Neuron (in vitro differentiated cells): ENCODE results near the gene EVC.

Source experiments
- H2AFZ ChIP-seq: one replicate; pipeline ENCODE4 v1.6.1; 2013; ENCODE audit warnings: low read depth, mild to moderate bottlenecking, inconsistent platforms, low read length, moderate library complexity
- H3K27me3 ChIP-seq: one replicate; pipeline ENCODE4 v1.6.1; 2013; ENCODE audit warnings: low read length; ENCODE audit not compliant: insufficient read depth
- H3K36me3 ChIP-seq: one replicate; pipeline ENCODE4 v1.6.1; 2013; ENCODE audit warnings: low read length; ENCODE audit not compliant: insufficient read depth
- H3K4me1 ChIP-seq: one replicate; pipeline ENCODE4 v1.6.1; 2013; ENCODE audit warnings: low read length; ENCODE audit not compliant: insufficient read depth
- H3K4me3 ChIP-seq: 2 replicates; pipeline ENCODE4 v1.5.1; 2013; ENCODE audit warnings: mild to moderate bottlenecking, low read length, moderate library complexity
- H3K9me3 ChIP-seq: one replicate; pipeline ENCODE4 v1.6.1; 2013; ENCODE audit warnings: low read length

The EVC gene

GRCh38 chr4:5749568-5749967, 38.6 kb downstream of the EVC start:
- no peak overlapping the region for H3K4me3 ChIP-seq
- H3K9me3 ChIP-seq = no peaks in the 10 kb centered on the region
- H3K27me3 ChIP-seq = no peaks in the 10 kb centered on the region
- H3K4me1 ChIP-seq = no peaks in the 10 kb centered on the region
- H2AFZ ChIP-seq = no peak overlapping the region
- peaks cover 3% of the 10 kb centered on the region for H3K36me3 ChIP-seq

DNA sequence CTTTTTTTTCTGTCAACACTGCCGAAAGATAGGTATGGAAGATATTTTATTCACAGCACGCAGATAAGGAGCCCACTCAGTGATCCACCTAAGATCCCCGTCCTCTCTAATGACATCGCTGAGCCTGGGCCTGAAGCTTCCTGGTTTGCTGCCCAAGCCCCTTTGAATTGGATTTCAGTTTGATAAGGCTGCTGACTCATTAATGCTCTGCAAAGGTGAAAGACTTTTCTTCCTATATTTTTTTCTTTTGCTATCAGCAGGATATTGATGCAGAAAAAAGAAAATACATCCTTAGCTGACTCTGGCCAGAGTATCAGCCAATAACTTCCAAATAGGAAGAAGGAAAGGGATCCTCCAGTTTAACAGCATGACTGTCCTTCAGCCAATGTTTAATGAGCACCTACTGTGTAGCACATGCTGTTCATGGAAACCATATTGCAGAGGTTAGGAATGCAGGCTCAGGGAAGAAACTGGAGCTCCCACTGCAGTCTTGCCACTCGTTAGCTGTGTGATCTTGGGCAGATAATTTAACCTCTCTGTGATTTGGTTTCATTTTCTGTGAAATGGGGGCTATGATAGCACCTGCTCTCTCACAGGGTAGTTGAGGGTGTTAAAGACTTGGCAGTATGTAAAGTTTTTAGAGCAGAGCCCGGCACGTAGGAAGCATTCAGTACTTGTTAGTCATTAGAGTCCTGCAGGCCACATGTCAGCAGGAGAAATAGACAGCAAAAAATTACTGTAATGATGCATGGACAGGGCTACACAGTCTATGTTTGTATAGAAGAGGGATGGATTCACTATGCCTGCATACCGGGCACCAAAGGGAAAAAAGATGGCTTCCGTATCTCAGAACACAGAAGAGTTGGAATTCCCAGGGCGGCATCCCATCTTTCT, 39.3 kb downstream of the EVC start:
- Histone ChIP-seq H3K27me3 (no peaks in the 10 kb centered on the region), H3K4me1 (no peaks in the 10 kb centered on the region), H3K36me3 (peaks cover 6% of the 10 kb centered on the region), H2AFZ (no peak overlapping the region), H3K4me3 (no peak overlapping the region), H3K9me3 (no peaks in the 10 kb centered on the region)

GRCh38 chr4:5750946-5751665, 40.1 kb downstream of the EVC start:
- no peak overlapping the region for H2AFZ ChIP-seq
- no peaks in the 10 kb centered on the region for H3K9me3 ChIP-seq
- peaks cover 9% of the 10 kb centered on the region for H3K36me3 ChIP-seq
- H3K4me3 ChIP-seq = no peak overlapping the region
- no peaks in the 10 kb centered on the region for H3K4me1 ChIP-seq
- no peaks in the 10 kb centered on the region for H3K27me3 ChIP-seq

GRCh38 chr4:5751666-5752375, 40.8 kb downstream of the EVC start:
- Histone ChIP-seq H3K27me3 (no peaks in the 10 kb centered on the region), H3K36me3 (peaks cover 15% of the 10 kb centered on the region)

GRCh38 chr4:5752376-5753184, 41.6 kb downstream of the EVC start:
- Histone ChIP-seq H3K9me3 (no peaks in the 10 kb centered on the region), H2AFZ (no peak overlapping the region), H3K27me3 (no peaks in the 10 kb centered on the region), H3K36me3 (peaks cover 15% of the 10 kb centered on the region), H3K4me3 (no peak overlapping the region), H3K4me1 (no peaks in the 10 kb centered on the region)

More at GRCh38 chr4:5751666-5752375, 40.8 kb downstream of the EVC start:
- Histone ChIP-seq H3K4me3 (no peak overlapping the region), H3K4me1 (no peaks in the 10 kb centered on the region), H3K9me3 (no peaks in the 10 kb centered on the region), H2AFZ (no peak overlapping the region)

GRCh38 chr4:5753366-5753765, 42.4 kb downstream of the EVC start:
- peaks cover 15% of the 10 kb centered on the region for H3K36me3 ChIP-seq
- H2AFZ ChIP-seq = no peak overlapping the region
- no peaks in the 10 kb centered on the region for H3K27me3 ChIP-seq
- no peaks in the 10 kb centered on the region for H3K4me1 ChIP-seq
- no peaks in the 10 kb centered on the region for H3K9me3 ChIP-seq
- no peak overlapping the region for H3K4me3 ChIP-seq

DNA sequence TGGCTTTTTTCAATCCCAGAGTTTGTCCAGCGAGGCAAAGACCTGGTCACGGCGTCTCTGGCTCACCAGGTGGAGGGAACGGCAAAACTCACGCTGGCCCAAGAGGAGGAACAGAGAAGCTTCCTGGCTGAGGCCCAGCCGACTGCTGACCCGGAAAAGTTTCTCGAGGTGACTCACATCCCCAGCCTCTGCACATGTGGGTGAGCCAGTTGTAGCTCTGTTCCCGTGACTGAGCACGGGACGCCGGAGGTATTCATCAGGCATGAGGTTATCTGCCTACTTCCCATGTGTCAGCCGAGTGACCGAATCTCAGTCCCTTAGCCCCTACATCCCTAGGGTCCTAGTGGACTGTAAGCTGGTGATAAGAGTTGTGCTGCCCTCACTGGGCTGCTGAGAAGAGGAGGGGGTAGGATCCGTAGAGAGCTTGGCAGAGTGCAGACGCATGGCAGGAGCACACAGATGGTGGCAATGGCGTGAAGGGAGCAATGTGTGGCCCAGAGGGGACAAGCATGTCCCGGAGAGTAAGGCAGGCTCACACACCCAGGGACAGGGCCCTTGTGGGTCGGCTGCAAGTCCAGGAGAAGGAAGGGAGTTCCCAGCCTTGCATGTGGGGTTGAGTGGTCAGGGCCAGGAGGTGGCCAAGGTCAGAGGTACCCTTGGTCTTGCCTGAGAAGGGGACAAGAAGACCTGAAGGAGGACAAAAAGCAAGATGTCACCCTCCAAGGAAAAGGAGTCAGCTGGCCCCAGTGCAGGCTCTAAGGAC, 42.9 kb downstream of the EVC start:
- Histone ChIP-seq H3K27me3 (no peaks in the 10 kb centered on the region), H3K36me3 (peaks cover 15% of the 10 kb centered on the region), H3K4me3 (no peak overlapping the region), H3K4me1 (no peaks in the 10 kb centered on the region), H3K9me3 (no peaks in the 10 kb centered on the region), H2AFZ (no peak overlapping the region)

DNA sequence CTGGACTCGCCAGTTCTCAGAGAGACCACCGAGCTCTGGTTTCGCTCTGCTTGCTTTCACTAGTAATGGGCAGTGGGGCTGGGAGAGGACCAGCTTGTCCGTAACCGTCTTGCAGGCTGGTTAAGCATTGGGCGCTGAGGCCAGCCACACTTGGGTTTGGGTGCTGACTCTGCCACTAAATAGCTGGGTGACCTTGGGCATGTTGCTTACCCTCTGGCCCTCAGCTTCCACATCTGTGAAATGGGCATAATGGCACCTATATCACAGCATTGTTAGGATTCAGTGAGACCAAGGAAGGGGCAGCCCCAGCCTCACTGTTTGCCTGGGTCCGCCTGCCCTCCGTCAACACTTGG, 43.5 kb downstream of the EVC start:
- Histone ChIP-seq H3K9me3 (no peaks in the 10 kb centered on the region), H3K4me3 (no peak overlapping the region), H2AFZ (no peak overlapping the region), H3K27me3 (no peaks in the 10 kb centered on the region), H3K36me3 (peaks cover 15% of the 10 kb centered on the region), H3K4me1 (no peaks in the 10 kb centered on the region)

GRCh38 chr4:5755161-5755560, 44.2 kb downstream of the EVC start:
- Histone ChIP-seq H2AFZ (no peak overlapping the region), H3K36me3 (peaks cover 15% of the 10 kb centered on the region), H3K9me3 (no peaks in the 10 kb centered on the region), H3K27me3 (no peaks in the 10 kb centered on the region), H3K4me3 (no peak overlapping the region), H3K4me1 (no peaks in the 10 kb centered on the region)

- no peaks in the 10 kb centered on the region for H3K4me1 ChIP-seq
These were observed 44.7 kb downstream of the EVC start for GRCh38 chr4:5755679-5756078.

GRCh38 chr4:5756271-5756670, 45.3 kb downstream of the EVC start:
- no peaks in the 10 kb centered on the region for H3K9me3 ChIP-seq
- H3K36me3 ChIP-seq = peaks cover 15% of the 10 kb centered on the region
- no peaks in the 10 kb centered on the region for H3K4me1 ChIP-seq
- H3K4me3 ChIP-seq = no peak overlapping the region
- H2AFZ ChIP-seq = no peak overlapping the region
- no peaks in the 10 kb centered on the region for H3K27me3 ChIP-seq

More at GRCh38 chr4:5755679-5756078, 44.7 kb downstream of the EVC start:
- H3K4me3 ChIP-seq = no peak overlapping the region
- no peaks in the 10 kb centered on the region for H3K9me3 ChIP-seq
- no peaks in the 10 kb centered on the region for H3K27me3 ChIP-seq
- H2AFZ ChIP-seq = no peak overlapping the region
- H3K36me3 ChIP-seq = peaks cover 15% of the 10 kb centered on the region

DNA sequence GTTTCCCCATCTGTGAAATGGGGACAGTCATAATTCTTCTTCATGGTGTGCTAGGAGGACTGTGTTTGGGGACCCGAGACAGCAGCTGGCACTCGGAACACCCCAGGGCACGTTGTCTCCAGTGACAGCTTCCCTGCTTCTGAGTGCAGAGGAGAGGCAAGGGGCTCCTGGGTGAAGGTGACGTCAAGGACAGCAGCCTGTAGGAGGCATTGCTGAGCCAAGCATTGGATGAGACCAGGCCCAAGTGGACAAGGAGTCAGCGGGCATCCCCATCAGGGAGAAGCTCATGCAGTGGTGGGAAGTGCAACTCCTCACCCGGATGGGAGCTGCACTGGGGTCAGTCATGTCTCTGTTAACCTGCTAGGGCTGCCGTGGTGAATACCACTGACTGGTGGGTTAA, 46.1 kb downstream of the EVC start:
- no peak overlapping the region for H2AFZ ChIP-seq
- H3K4me3 ChIP-seq = no peak overlapping the region
- H3K9me3 ChIP-seq = no peaks in the 10 kb centered on the region
- no peaks in the 10 kb centered on the region for H3K27me3 ChIP-seq
- H3K4me1 ChIP-seq = no peaks in the 10 kb centered on the region
- peaks cover 15% of the 10 kb centered on the region for H3K36me3 ChIP-seq
